ENCODE data around the gene CLDN10. TPM values are rescaled to one million over a fixed set of nuclear protein-coding genes. Genes with fewer than 3 reads are reported as not detected.

The CLDN10 gene
- total RNA-seq, 1 experiment from 2014 or later = not detected

DNA sequence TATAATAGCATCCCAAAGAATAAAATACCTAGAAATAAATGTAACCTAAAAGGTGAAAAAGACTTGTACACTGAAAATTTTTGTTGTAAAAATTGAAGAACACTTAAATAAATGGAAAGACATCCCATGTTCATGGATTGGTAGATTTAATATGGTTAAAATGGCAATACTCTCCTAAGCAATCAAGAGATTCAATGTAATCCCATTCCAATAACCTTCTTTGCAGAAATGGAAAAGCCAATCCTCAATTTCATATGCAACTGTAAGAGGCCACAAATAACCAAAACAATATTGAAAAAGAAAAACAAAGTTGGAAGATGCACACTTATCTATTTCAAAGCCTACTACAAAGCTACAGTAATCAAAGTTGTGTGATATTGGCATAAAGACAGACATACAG lies 74.2 kb downstream of the CLDN10 start:
- POLR2A ChIA-PET (ENCODE audit: unreplicated experiment) = no interaction called here
- no TSS peak for BruUV-seq (replicated peaks)
- peaks cover 8% of the 10 kb centered on the region; the same call in 1 of the 2 replicates for H3K9me3 ChIP-seq (ENCODE audit: low read length)
- no peak overlapping the region for H3K4me3 ChIP-seq (ENCODE audit: low read length)
- H3K9me2 ChIP-seq (replicated peaks; ENCODE audit: low read length) = no peaks in the 10 kb centered on the region
- intact Hi-C loops (cut with micrococcal nuclease) = loop anchor here (10.0 kb wide), 1 partner anchor 92 kb away; no protein-coding TSS in a partner anchor
- CTCF ChIA-PET = no interaction called here
- ATAC-seq (no peak), DNase-seq (no peak)
- H3K4me1 ChIP-seq (ENCODE audit: insufficient read depth, low read length) = no peaks in the 10 kb centered on the region
- peaks cover 7% of the 10 kb centered on the region; the same call in 1 of the 2 replicates for H3K36me3 ChIP-seq (ENCODE audit: low read depth, low read length)
- H4K20me1 ChIP-seq (ENCODE audit: low read length) = no peaks in the 10 kb centered on the region
- TF ChIP-seq EZH2phosphoT487 (IDR thresholded peaks at IDR 0.05; ENCODE audit: borderline replicate concordance, low read length) (no peak), EZH2 (IDR thresholded peaks at IDR 0.05; ENCODE audit: low read length, unreplicated experiment) (no peak)
- TF ChIP-seq, protein P1, sequence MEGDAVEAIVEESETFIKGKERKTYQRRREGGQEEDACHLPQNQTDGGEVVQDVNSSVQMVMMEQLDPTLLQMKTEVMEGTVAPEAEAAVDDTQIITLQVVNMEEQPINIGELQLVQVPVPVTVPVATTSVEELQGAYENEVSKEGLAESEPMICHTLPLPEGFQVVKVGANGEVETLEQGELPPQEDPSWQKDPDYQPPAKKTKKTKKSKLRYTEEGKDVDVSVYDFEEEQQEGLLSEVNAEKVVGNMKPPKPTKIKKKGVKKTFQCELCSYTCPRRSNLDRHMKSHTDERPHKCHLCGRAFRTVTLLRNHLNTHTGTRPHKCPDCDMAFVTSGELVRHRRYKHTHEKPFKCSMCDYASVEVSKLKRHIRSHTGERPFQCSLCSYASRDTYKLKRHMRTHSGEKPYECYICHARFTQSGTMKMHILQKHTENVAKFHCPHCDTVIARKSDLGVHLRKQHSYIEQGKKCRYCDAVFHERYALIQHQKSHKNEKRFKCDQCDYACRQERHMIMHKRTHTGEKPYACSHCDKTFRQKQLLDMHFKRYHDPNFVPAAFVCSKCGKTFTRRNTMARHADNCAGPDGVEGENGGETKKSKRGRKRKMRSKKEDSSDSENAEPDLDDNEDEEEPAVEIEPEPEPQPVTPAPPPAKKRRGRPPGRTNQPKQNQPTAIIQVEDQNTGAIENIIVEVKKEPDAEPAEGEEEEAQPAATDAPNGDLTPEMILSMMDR (conservative IDR thresholded peaks at IDR 0.05; ENCODE audit: low read depth, low read length) = no peak
- no peaks in the 10 kb centered on the region for H3F3A ChIP-seq (ENCODE audit: low read length, unreplicated experiment)
- no peak overlapping the region for H3K9ac ChIP-seq (ENCODE audit: low read length)
- no peaks in the 10 kb centered on the region for H3K79me2 ChIP-seq (ENCODE audit: low read length)
- no peak overlapping the region for H3K4me2 ChIP-seq (ENCODE audit: low read length)
- H3K27me3 ChIP-seq (ENCODE audit: low read length) = no peaks in the 10 kb centered on the region
- no peak overlapping the region for H2AFZ ChIP-seq (ENCODE audit: low read length)
- H3K27ac ChIP-seq (ENCODE audit: low read length) = no peak overlapping the region

DNA sequence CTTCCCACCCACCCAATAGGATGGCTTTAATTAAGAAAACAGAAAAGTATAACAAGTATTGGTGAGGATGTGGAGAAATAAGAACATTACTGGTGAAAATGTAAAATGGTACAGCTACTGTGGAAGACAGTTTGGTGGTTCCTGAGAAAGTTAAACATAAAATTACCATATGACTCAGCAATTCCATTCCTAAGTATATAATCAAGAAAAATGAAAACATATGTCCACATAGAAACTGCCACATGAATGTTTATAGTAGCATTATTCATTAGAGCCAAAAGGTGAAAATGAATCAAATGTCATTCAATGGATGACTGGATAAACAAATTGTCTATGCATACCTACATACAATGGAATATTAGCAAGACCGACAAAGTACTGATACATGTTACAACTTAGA lies 75.1 kb downstream of the CLDN10 start:
- no TSS peak for BruUV-seq (replicated peaks)
- Histone ChIP-seq H3K9ac (ENCODE audit: low read length) (no peak overlapping the region), H3F3A (ENCODE audit: low read length, unreplicated experiment) (no peaks in the 10 kb centered on the region), H3K27ac (ENCODE audit: low read length) (no peak overlapping the region), H3K4me3 (ENCODE audit: low read length) (no peak overlapping the region), H3K9me2 (replicated peaks; ENCODE audit: low read length) (no peaks in the 10 kb centered on the region), H3K9me3 (ENCODE audit: low read length) (peaks cover 8% of the 10 kb centered on the region; the same call in 1 of the 2 replicates), H3K4me2 (ENCODE audit: low read length) (no peak overlapping the region), H4K20me1 (ENCODE audit: low read length) (no peaks in the 10 kb centered on the region), H2AFZ (ENCODE audit: low read length) (no peak overlapping the region), H3K36me3 (ENCODE audit: low read depth, low read length) (peaks cover 7% of the 10 kb centered on the region; the same call in 1 of the 2 replicates), H3K79me2 (ENCODE audit: low read length) (no peaks in the 10 kb centered on the region), H3K27me3 (ENCODE audit: low read length) (no peaks in the 10 kb centered on the region), H3K4me1 (ENCODE audit: insufficient read depth, low read length) (no peaks in the 10 kb centered on the region)
- ATAC-seq (no peak), DNase-seq (no peak)
- POLR2A ChIA-PET (ENCODE audit: unreplicated experiment) = no interaction called here
- intact Hi-C loops (cut with micrococcal nuclease) = loop anchor here (10.0 kb wide), 1 partner anchor 93 kb away; no protein-coding TSS in a partner anchor
- no peak for TF ChIP-seq EZH2 (IDR thresholded peaks at IDR 0.05; ENCODE audit: low read length, unreplicated experiment)
- TF ChIP-seq EZH2phosphoT487 (IDR thresholded peaks at IDR 0.05; ENCODE audit: borderline replicate concordance, low read length) = no peak
- TF ChIP-seq, protein P1 (conservative IDR thresholded peaks at IDR 0.05; ENCODE audit: low read depth, low read length) = no peak
- CTCF ChIA-PET = no interaction called here

DNA sequence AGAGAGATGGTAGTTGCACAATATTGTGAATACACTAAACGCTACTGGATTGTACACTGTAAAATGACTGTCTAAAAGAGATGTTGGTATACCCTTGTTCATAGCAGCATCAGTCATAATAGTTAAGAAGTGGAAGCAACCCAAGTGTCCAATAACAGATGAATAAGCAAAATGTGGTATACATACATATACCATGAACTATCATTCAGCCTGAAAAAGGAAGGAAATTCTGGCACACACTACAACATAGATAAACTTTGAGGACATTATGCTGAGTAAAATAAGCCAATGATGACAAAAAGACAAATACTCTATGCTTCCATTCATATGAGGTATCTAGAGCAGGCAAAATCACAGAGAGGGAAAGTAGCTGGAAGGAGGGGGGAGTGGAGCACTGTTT lies 76.0 kb downstream of the CLDN10 start:
- BruUV-seq (replicated peaks) = no TSS peak
- Histone ChIP-seq H3F3A (ENCODE audit: low read length, unreplicated experiment) (no peaks in the 10 kb centered on the region), H4K20me1 (ENCODE audit: low read length) (no peaks in the 10 kb centered on the region), H3K4me1 (ENCODE audit: insufficient read depth, low read length) (no peaks in the 10 kb centered on the region), H3K9me2 (replicated peaks; ENCODE audit: low read length) (no peaks in the 10 kb centered on the region), H3K9ac (ENCODE audit: low read length) (no peak overlapping the region), H3K9me3 (ENCODE audit: low read length) (peaks cover 8% of the 10 kb centered on the region; the same call in 1 of the 2 replicates), H3K27me3 (ENCODE audit: low read length) (no peaks in the 10 kb centered on the region), H3K4me2 (ENCODE audit: low read length) (no peak overlapping the region), H2AFZ (ENCODE audit: low read length) (no peak overlapping the region), H3K27ac (ENCODE audit: low read length) (no peak overlapping the region), H3K36me3 (ENCODE audit: low read depth, low read length) (peaks cover 7% of the 10 kb centered on the region; the same call in 1 of the 2 replicates), H3K79me2 (ENCODE audit: low read length) (no peaks in the 10 kb centered on the region), H3K4me3 (ENCODE audit: low read length) (no peak overlapping the region)
- ChIA-PET POLR2A (ENCODE audit: unreplicated experiment) (no interaction called here), CTCF (no interaction called here)
- ATAC-seq (no peak), DNase-seq (no peak)
- TF ChIP-seq EZH2phosphoT487 (IDR thresholded peaks at IDR 0.05; ENCODE audit: borderline replicate concordance, low read length) = no peak
- no peak for TF ChIP-seq EZH2 (IDR thresholded peaks at IDR 0.05; ENCODE audit: low read length, unreplicated experiment)
- TF ChIP-seq, protein P1 (conservative IDR thresholded peaks at IDR 0.05; ENCODE audit: low read depth, low read length) = no peak
- intact Hi-C loops (cut with micrococcal nuclease) = loop anchor here (10.0 kb wide), 1 partner anchor 94 kb away; no protein-coding TSS in a partner anchor

Data from PC-3 (cell line).